Uterus (tissue), 2 donors: Measurements from ENCODE around the gene ZBTB20.
A peak's percentile ranks its signal among the peaks of the same experiment; 100 is the strongest.

ENCODE experiments used
- CTCF ChIP-seq, 4 experiments: fragments of 200-600 bp in 2 of 4; fragments of 450-650 bp in 2 of 4; sonication (generic) in 2 of 4; IDR thresholded peaks; one replicate each; pipeline ENCODE4 v1.5.1; 2016 to 2019; ENCODE audit warnings: antibody characterized with exemption in 4 of 4, mild to moderate bottlenecking in 2 of 4, moderate library complexity in 1 of 4
- POLR2A ChIP-seq, 2 donors: fragments of 450-650 bp; IDR thresholded peaks; one replicate each; pipeline ENCODE4 v1.6.1; 2016; ENCODE audit warnings: antibody characterized with exemption in 2 of 2, mild to moderate bottlenecking in 1 of 2, moderate library complexity in 1 of 2

- TF ChIP-seq CTCF (IDR thresholded peaks at IDR 0.05) (peak in 2 of 4 experiments; percentile 31 to 47), POLR2A (IDR thresholded peaks at IDR 0.05) (no peak)
Measured at GRCh38 chr3:114290911-114291901, 855.9 kb downstream of the ZBTB20 start.
